HEK293 (cell line): ENCODE data around the gene SFMBT2.

Source experiments
- GLIS2 ChIP-seq: fragments of 450-650 bp; formaldehyde crosslinking; IDR thresholded peaks from 2 replicates; pipeline ENCODE4 v1.5.1; 2016; ENCODE audit warnings: missing biosample characterization, missing genetic modification characterization
- KLF7 ChIP-seq: fragments of 450-650 bp; formaldehyde crosslinking; IDR thresholded peaks from 2 replicates; pipeline ENCODE4 v1.5.1; 2016; ENCODE audit warnings: missing biosample characterization, missing genetic modification characterization, borderline replicate concordance
- OSR2 ChIP-seq: fragments of 450-650 bp; formaldehyde crosslinking; IDR thresholded peaks from 2 replicates; pipeline ENCODE4 v1.5.1; 2016; ENCODE audit warnings: missing biosample characterization, missing genetic modification characterization
- PATZ1 ChIP-seq: fragments of 450-650 bp; formaldehyde crosslinking; IDR thresholded peaks from 2 replicates; pipeline ENCODE4 v1.5.1; 2016; ENCODE audit warnings: missing biosample characterization, missing genetic modification characterization
- PRDM2 ChIP-seq: fragments of 450-650 bp; formaldehyde crosslinking; IDR thresholded peaks from 2 replicates; pipeline ENCODE4 v1.5.1; 2016; ENCODE audit warnings: missing biosample characterization, missing genetic modification characterization, borderline replicate concordance
- SP3 ChIP-seq: fragments of 450-650 bp; formaldehyde crosslinking; IDR thresholded peaks from 2 replicates; pipeline ENCODE4 v1.5.1; 2016; ENCODE audit warnings: missing biosample characterization, missing genetic modification characterization
- ZBTB11 ChIP-seq: fragments of 450-650 bp; formaldehyde crosslinking; conservative IDR thresholded peaks from 2 replicates; pipeline ENCODE4 v1.5.1; 2016; ENCODE audit warnings: low read depth, missing biosample characterization, missing genetic modification characterization
- ZBTB17 ChIP-seq: fragments of 450-650 bp; formaldehyde crosslinking; IDR thresholded peaks from 2 replicates; pipeline ENCODE4 v1.5.1; 2016; ENCODE audit warnings: missing biosample characterization, missing genetic modification characterization
- ZBTB7A ChIP-seq: fragments of 450-650 bp; formaldehyde crosslinking; IDR thresholded peaks from 2 replicates; pipeline ENCODE4 v1.5.1; 2016; ENCODE audit warnings: low read depth, missing biosample characterization, missing genetic modification characterization
- ZFP69B ChIP-seq: fragments of 450-650 bp; formaldehyde crosslinking; IDR thresholded peaks from 2 replicates; pipeline ENCODE4 v1.5.1; 2016; ENCODE audit warnings: missing biosample characterization, missing genetic modification characterization
- ZNF10 ChIP-seq: fragments of 450-650 bp; formaldehyde crosslinking; IDR thresholded peaks from 2 replicates; pipeline ENCODE4 v1.5.1; 2017; ENCODE audit warnings: missing biosample characterization, missing genetic modification characterization
- ZNF114 ChIP-seq: fragments of 450-650 bp; formaldehyde crosslinking; IDR thresholded peaks from 2 replicates; pipeline ENCODE4 v1.5.0; 2017; ENCODE audit warnings: missing biosample characterization, missing genetic modification characterization
- ZNF140 ChIP-seq: fragments of 450-650 bp; formaldehyde crosslinking; IDR thresholded peaks from 2 replicates; pipeline ENCODE4 v1.5.1; 2016; ENCODE audit warnings: missing biosample characterization, missing genetic modification characterization
- ZNF239 ChIP-seq: fragments of 450-650 bp; formaldehyde crosslinking; IDR thresholded peaks from 2 replicates; pipeline ENCODE4 v1.5.1; 2016; ENCODE audit warnings: missing biosample characterization, missing genetic modification characterization
- ZNF24 ChIP-seq: fragments of 450-650 bp; formaldehyde crosslinking; IDR thresholded peaks from 2 replicates; pipeline ENCODE4 v1.5.1; 2016; ENCODE audit warnings: missing biosample characterization, missing genetic modification characterization
- ZNF398 ChIP-seq: fragments of 450-650 bp; formaldehyde crosslinking; IDR thresholded peaks from 2 replicates; pipeline ENCODE4 v1.5.1; 2017; ENCODE audit warnings: missing biosample characterization, missing genetic modification characterization
- ZNF416 ChIP-seq: fragments of 450-650 bp; formaldehyde crosslinking; IDR thresholded peaks from 2 replicates; pipeline ENCODE4 v1.5.1; 2016; ENCODE audit warnings: missing biosample characterization, missing genetic modification characterization
- ZNF501 ChIP-seq: fragments of 450-650 bp; formaldehyde crosslinking; IDR thresholded peaks from 2 replicates; pipeline ENCODE4 v1.5.1; 2016; ENCODE audit warnings: missing biosample characterization, missing genetic modification characterization
- ZNF561 ChIP-seq: fragments of 450-650 bp; IDR thresholded peaks from 2 replicates; pipeline ENCODE4 v1.5.1; 2018; ENCODE audit warnings: missing biosample characterization, missing genetic modification characterization, borderline replicate concordance
- ZNF585B ChIP-seq: fragments of 450-650 bp; formaldehyde crosslinking; IDR thresholded peaks from 2 replicates; pipeline ENCODE4 v1.5.1; 2016; ENCODE audit warnings: missing biosample characterization, missing genetic modification characterization
- ZNF600 ChIP-seq: fragments of 450-650 bp; formaldehyde crosslinking; IDR thresholded peaks from 2 replicates; pipeline ENCODE4 v1.5.1; 2016; ENCODE audit warnings: missing biosample characterization, missing genetic modification characterization
- ZNF610 ChIP-seq: fragments of 450-650 bp; formaldehyde crosslinking; IDR thresholded peaks from 2 replicates; pipeline ENCODE4 v1.5.1; 2016; ENCODE audit warnings: missing biosample characterization, missing genetic modification characterization, borderline replicate concordance
- ZNF791 ChIP-seq: fragments of 450-650 bp; formaldehyde crosslinking; IDR thresholded peaks from 2 replicates; pipeline ENCODE4 v1.5.1; 2016; ENCODE audit warnings: missing biosample characterization, missing genetic modification characterization
- ZSCAN16 ChIP-seq: fragments of 450-650 bp; formaldehyde crosslinking; IDR thresholded peaks from 2 replicates; pipeline ENCODE4 v1.5.1; 2016; ENCODE audit warnings: missing biosample characterization, missing genetic modification characterization
- ZSCAN30 ChIP-seq: fragments of 450-650 bp; IDR thresholded peaks from 2 replicates; pipeline ENCODE4 v1.5.1; 2018; ENCODE audit warnings: missing biosample characterization, mild to moderate bottlenecking, missing genetic modification characterization, moderate library complexity

The SFMBT2 gene

GRCh38 chr10:7410862-7411670 is at the start of gene SFMBT2 (continued):
- no peak for TF ChIP-seq PRDM2 (tag by site-specific recombination)
- no peak for TF ChIP-seq ZNF114
- TF ChIP-seq ZBTB7A: no peak
- no peak for TF ChIP-seq KLF7 (tag by site-specific recombination)
- TF ChIP-seq ZNF140 (tag by site-specific recombination): no peak
- no peak for TF ChIP-seq ZNF239 (tag by site-specific recombination)
- no peak for TF ChIP-seq OSR2 (tag by site-specific recombination)
- 0 out of 2 replicates have a peak, but pooled peaks have one; percentile 44 for TF ChIP-seq ZNF610 (tag by site-specific recombination)
- TF ChIP-seq ZFP69B (tag by site-specific recombination): peak; percentile 54; the same call in 1 of the 2 replicates
- TF ChIP-seq ZNF791: no peak
- no peak for TF ChIP-seq ZNF585B
- TF ChIP-seq ZNF398 (tag by site-specific recombination): no peak
- TF ChIP-seq ZBTB17 (tag by site-specific recombination): peak; percentile 34; the same call in 1 of the 2 replicates
- TF ChIP-seq ZNF561: peak; percentile 52; the same call in 1 of the 2 replicates
- peak; percentile 56 for TF ChIP-seq GLIS2 (tag by site-specific recombination)
- TF ChIP-seq ZSCAN16 (tag by site-specific recombination): no peak
- 0 out of 2 replicates have a peak, but pooled peaks have one; percentile 15 for TF ChIP-seq ZBTB11 (tag by site-specific recombination)
- peak; percentile 86 for TF ChIP-seq ZNF600 (tag by site-specific recombination)
- TF ChIP-seq PATZ1 (tag by site-specific recombination): peak; percentile 76
- no peak for TF ChIP-seq ZSCAN30 (tag by site-specific recombination)
- no peak; the same call in 1 of the 2 replicates for TF ChIP-seq ZNF501 (tag by site-specific recombination)
- TF ChIP-seq ZNF10 (tag by site-specific recombination): 0 out of 2 replicates have a peak, but pooled peaks have one; percentile 56
- no peak for TF ChIP-seq ZNF416 (tag by site-specific recombination)
- TF ChIP-seq ZNF24: peak; percentile 49; the same call in 1 of the 2 replicates
- peak; percentile 36 for TF ChIP-seq SP3 (tag by site-specific recombination)
